Measurements from ENCODE around the gene HBEGF.
"Not testable (repeated sequence)": the region's sequence is repeated elsewhere in the genome, so short reads cannot be mapped to it uniquely, and the experiment has no call there.

HBEGF gene

GRCh38 chr5:140360681-140361479 lies 14.5 kb upstream of the HBEGF start:
- no peak for DNase-seq (ENCODE audit: low read depth)

- DNase-seq (ENCODE audit: low read depth), result no peak
These were observed 13.7 kb upstream of the HBEGF start, which contains the start of gene SLC4A9 for GRCh38 chr5:140360101-140360500. Gene SLC4A9, plus strand, starts transcription at chr5:140360194. Its CDS starts 43 bp downstream, at chr5:140360237.

GRCh38 chr5:140358738-140359310 lies 12.4 kb upstream of the HBEGF start:
- DNase-seq (ENCODE audit: low read depth), result peak; percentile 66

- DNase-seq (ENCODE audit: low read depth), result peak; percentile 88
These were observed 11.3 kb upstream of the HBEGF start for GRCh38 chr5:140357726-140358093.

- DNase-seq (ENCODE audit: low read depth), result no peak
These were observed 10.7 kb upstream of the HBEGF start for GRCh38 chr5:140356853-140357725.

GRCh38 chr5:140355546-140355945 lies 9.1 kb upstream of the HBEGF start:
- no peak for DNase-seq (ENCODE audit: low read depth)

GRCh38 chr5:140351609-140352334 lies 5.4 kb upstream of the HBEGF start:
- peak; percentile 76 for DNase-seq (ENCODE audit: low read depth)

- peak; percentile 56 for DNase-seq (ENCODE audit: low read depth)
These were observed 2.8 kb upstream of the HBEGF start for GRCh38 chr5:140349244-140349643.

- DNase-seq (ENCODE audit: low read depth), result no peak
These were observed 1.7 kb upstream of the HBEGF start for GRCh38 chr5:140348104-140348503.

GRCh38 chr5:140347360-140347759 lies 957 bp upstream of the HBEGF start:
- DNase-seq (ENCODE audit: low read depth), result no peak

- peak; percentile 73 for DNase-seq (ENCODE audit: low read depth)
These were observed 470 bp downstream of the HBEGF start for GRCh38 chr5:140345919-140346347.

- peak; percentile 51 for DNase-seq (ENCODE audit: low read depth)
These were observed 1.6 kb downstream of the HBEGF start for GRCh38 chr5:140344683-140345423.

GRCh38 chr5:140343849-140344248 lies 2.6 kb downstream of the HBEGF start:
- not testable (repeated sequence) for DNase-seq (ENCODE audit: low read depth)

GRCh38 chr5:140342896-140343295 lies 3.5 kb downstream of the HBEGF start:
- no peak for DNase-seq (ENCODE audit: low read depth)

- no peak for DNase-seq (ENCODE audit: low read depth)
These were observed 4.1 kb downstream of the HBEGF start for GRCh38 chr5:140342287-140342686.

- no peak for DNase-seq (ENCODE audit: low read depth)
These were observed 4.8 kb downstream of the HBEGF start for GRCh38 chr5:140341591-140341990.

- no peak for DNase-seq (ENCODE audit: low read depth)
These were observed 5.7 kb downstream of the HBEGF start for GRCh38 chr5:140340605-140341121.

- no peak for DNase-seq (ENCODE audit: low read depth)
These were observed 6.8 kb downstream of the HBEGF start for GRCh38 chr5:140339636-140340035.

- DNase-seq (ENCODE audit: low read depth), result no peak
These were observed 7.5 kb downstream of the HBEGF start for GRCh38 chr5:140338908-140339307.

GRCh38 chr5:140338336-140338735 lies 8.1 kb downstream of the HBEGF start:
- DNase-seq (ENCODE audit: low read depth), result peak; percentile 40

- DNase-seq (ENCODE audit: low read depth), result no peak
These were observed 8.5 kb downstream of the HBEGF start for GRCh38 chr5:140337880-140338279.

All from EH (cell line).